ENCODE results near the gene SGF29. TPM values are rescaled to one million over a fixed set of nuclear protein-coding genes. Genes with fewer than 3 reads are reported as not detected.

SGF29 gene
- total and polyA plus RNA-seq, 12 donors: 11.1 to 35.1 (median 14.9) TPM

DNA sequence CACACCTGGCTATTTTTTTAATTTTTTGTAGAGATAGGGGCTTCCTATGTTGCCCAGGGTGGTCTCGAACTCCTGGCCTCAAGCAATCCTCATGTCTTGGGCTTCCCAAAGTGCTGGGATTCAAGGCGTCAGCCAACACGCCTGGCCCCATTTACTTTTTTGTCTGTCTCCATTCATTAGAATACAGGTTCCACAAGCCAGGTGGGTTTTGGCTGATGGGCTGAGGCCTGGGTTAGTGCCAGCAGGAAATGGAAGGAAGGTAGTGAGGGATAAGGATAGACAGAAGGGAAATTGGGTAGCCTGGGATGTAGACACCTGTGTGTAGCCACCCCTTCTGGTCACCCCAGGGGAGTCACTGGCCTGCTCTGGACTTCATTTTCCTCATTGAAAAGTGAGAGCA, 42.7 kb upstream of the SGF29 start:
- Histone ChIP-seq H3K9me3 (no peaks in the 10 kb centered on the region), H3K4me1 (peaks cover 0 to 19% (median 0%) of the 10 kb centered on the region in 9 donors), H3K27ac (no peak overlapping the region), H3K27me3 (peaks cover 0 to 16% (median 0%) of the 10 kb centered on the region in 7 donors), H3K36me3 (no peaks in the 10 kb centered on the region), H3K4me3 (no peak overlapping the region)
- DNase-seq (no peak), ATAC-seq (no peak)
- WGBS, 2 donors: 85 to 95% methylated on average over 3 of the region's 3 CpGs
- TF ChIP-seq CTCF (IDR thresholded peaks at IDR 0.05): no peak
- intact Hi-C loops (cut with DNase I): no loop called here

DNA sequence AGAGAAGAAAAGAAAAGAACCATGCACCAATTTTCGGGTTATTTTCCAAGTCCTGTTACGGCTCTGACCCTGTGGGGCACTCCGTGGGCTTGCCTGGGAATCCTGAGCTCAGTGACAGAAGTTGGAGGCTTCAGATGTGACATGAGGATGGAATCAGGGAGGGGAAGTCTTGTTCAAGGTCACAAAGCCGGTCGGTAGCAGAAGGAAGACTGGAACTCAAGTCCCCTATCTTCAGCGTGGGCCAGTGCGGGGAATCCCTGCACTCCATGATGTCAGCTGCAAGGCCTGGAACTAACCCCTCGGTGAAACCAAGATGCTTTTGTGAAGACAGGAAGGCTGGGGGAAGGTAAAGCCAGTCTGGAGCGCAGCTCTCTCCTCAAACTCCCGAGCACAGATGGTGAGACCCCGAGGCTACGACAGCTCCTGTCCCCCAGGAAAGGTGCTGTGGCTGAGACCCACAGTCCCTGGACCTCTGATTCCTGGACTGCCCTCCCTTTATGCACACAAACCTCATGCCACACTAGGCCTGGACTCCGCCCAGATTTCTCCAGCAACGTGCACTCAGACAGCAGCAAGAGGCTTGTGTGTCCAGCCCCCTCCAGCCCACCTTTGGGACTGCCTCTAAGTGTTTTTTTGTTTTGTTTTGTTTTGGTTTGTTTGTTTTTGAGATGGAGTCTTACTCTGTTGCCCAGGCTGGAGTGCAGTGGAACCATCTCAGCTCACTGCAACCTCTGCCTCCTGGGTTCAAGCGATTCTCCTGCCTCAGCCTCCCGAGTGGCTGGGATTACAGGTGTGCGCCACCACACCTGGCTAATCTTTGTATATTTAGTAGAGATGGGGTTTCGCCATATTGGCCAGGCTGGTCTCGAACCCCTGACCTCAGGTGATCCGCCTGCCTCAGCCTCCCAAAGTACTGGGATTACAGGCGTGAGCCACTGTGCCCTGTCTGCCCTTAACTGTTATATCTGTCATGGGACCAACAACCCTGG, 41.6 kb upstream of the SGF29 start:
- Histone ChIP-seq H3K27me3 (peaks cover 0 to 11% (median 0%) of the 10 kb centered on the region in 7 donors), H3K27ac (no peak overlapping the region), H3K9me3 (no peaks in the 10 kb centered on the region), H3K4me1 (peaks cover 0 to 14% (median 0%) of the 10 kb centered on the region in 9 donors), H3K36me3 (no peaks in the 10 kb centered on the region), H3K4me3 (no peak overlapping the region)
- TF ChIP-seq CTCF (IDR thresholded peaks at IDR 0.05): no peak
- no peak for DNase-seq
- ATAC-seq: no peak
- 79 to 85% methylated on average over 21 of the region's 21 CpGs for WGBS, 2 donors
- intact Hi-C loops (cut with DNase I): no loop called here

- 85 to 88% methylated on average over 12 of the region's 12 CpGs for WGBS, 2 donors
- Histone ChIP-seq H3K4me3 (no peak overlapping the region), H3K36me3 (no peaks in the 10 kb centered on the region), H3K27ac (no peak overlapping the region), H3K27me3 (peaks cover 0 to under 1% (median 0%) of the 10 kb centered on the region in 7 donors), H3K9me3 (no peaks in the 10 kb centered on the region), H3K4me1 (no peaks in the 10 kb centered on the region)
- intact Hi-C loops (cut with DNase I): no loop called here
- TF ChIP-seq CTCF (IDR thresholded peaks at IDR 0.05): no peak
- ATAC-seq (no peak), DNase-seq (no peak)
These were observed 40.1 kb upstream of the SGF29 start for GRCh38 chr16:28513484-28514181.

DNA sequence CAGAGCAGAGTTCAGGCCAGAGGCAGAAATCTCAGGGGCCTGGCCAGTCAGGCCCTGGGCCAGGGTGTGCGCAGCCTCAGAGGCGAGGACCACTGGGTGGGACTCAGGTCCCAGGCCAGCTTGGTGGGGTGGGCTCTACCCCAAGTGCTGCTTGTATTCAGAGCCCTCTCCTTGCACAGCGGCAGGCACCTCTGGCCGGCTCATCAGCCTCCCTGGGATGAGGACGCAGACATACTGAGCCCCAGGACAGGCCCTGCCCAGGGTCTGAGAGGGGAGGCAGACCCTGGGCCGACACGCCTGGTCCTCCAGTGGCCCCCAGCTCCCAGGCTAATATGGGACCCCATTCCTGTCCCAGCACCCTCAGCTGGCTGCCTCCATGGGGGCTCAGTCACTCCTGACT, 39.5 kb upstream of the SGF29 start:
- DNase-seq: no peak
- H3K4me1 ChIP-seq: no peaks in the 10 kb centered on the region
- no peak for TF ChIP-seq CTCF (IDR thresholded peaks at IDR 0.05)
- WGBS, 2 donors: 86 to 89% methylated on average over 7 of the region's 7 CpGs
- H3K27me3 ChIP-seq: no peaks in the 10 kb centered on the region
- no peaks in the 10 kb centered on the region for H3K36me3 ChIP-seq
- intact Hi-C loops (cut with DNase I): no loop called here
- H3K4me3 ChIP-seq: no peak overlapping the region
- H3K9me3 ChIP-seq: no peaks in the 10 kb centered on the region
- no peak overlapping the region for H3K27ac ChIP-seq
- ATAC-seq: no peak

Measured in heart right ventricle (tissue), 16 donors.